Measurements from ENCODE around the gene IL17RD.

DNA sequence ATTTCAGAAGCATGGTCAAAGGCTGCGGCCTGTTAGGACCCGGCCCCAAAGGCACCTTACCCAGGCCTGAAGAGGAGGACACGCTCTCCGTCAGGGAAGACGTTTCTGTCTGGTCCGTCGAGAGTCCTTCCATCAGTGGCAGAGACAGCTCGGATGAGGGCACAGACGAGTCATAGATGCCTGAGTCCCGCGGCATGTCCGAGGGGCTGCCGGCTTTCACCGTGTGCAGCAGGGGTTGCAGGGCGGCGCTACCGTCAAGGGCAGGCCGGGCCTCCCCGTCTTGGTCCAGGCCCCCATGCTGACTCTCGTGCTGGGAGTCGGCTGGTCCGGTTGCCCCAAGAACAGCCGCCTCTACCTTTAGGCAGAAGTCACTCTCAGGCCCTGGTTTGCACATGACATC is 67.6 kb downstream of the IL17RD start:
- TF ChIP-seq, protein P1, sequence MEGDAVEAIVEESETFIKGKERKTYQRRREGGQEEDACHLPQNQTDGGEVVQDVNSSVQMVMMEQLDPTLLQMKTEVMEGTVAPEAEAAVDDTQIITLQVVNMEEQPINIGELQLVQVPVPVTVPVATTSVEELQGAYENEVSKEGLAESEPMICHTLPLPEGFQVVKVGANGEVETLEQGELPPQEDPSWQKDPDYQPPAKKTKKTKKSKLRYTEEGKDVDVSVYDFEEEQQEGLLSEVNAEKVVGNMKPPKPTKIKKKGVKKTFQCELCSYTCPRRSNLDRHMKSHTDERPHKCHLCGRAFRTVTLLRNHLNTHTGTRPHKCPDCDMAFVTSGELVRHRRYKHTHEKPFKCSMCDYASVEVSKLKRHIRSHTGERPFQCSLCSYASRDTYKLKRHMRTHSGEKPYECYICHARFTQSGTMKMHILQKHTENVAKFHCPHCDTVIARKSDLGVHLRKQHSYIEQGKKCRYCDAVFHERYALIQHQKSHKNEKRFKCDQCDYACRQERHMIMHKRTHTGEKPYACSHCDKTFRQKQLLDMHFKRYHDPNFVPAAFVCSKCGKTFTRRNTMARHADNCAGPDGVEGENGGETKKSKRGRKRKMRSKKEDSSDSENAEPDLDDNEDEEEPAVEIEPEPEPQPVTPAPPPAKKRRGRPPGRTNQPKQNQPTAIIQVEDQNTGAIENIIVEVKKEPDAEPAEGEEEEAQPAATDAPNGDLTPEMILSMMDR (IDR thresholded peaks at IDR 0.05; ENCODE audit: low read depth, low read length, poor library complexity, severe bottlenecking), result no peak
- no peak for TF ChIP-seq EZH2phosphoT487 (IDR thresholded peaks at IDR 0.05; ENCODE audit: borderline replicate concordance, low read length)
